Activated CD4-positive, alpha-beta T cell treated with anti-CD3 and anti-CD28 coated beads for 36 hours (primary cell): Measurements from ENCODE around the gene D2HGDH. TPM values are rescaled to one million over a fixed set of nuclear protein-coding genes. Genes with fewer than 3 reads are reported as not detected.
"Not testable (repeated sequence)": the region's sequence is repeated elsewhere in the genome, so short reads cannot be mapped to it uniquely, and the experiment has no call there.

Source experiments
- ATAC-seq: fragments of 200-7000 bp; cut with Tn5 transposase; one replicate; pipeline ENCODE4 v1.10.0; 2021; ENCODE audit warnings: mild to moderate bottlenecking, moderate library complexity
- CTCF ChIA-PET: fragments of 350-600 bp; sonication (Branson Sonifier 250); formaldehyde crosslinking; loops from one replicate; lab custom pipeline; 2021; ENCODE audit warnings: antibody characterized with exemption; lab: Charles Lee
- POLR2A ChIA-PET: fragments of 350-600 bp; sonication (Branson Sonifier 250); formaldehyde crosslinking; loops from one replicate; lab custom pipeline; 2021; ENCODE audit warnings: antibody characterized with exemption, inconsistent platforms; lab: Charles Lee
- DNase-seq: peaks from one replicate; pipeline ENCODE4 v3.0.0-alpha.2; 2020
- H3K27ac Mint-ChIP-seq: one replicate; pipeline ENCODE4 v1.8.0; 2021; ENCODE audit warnings: mixed read lengths
- H3K27me3 Mint-ChIP-seq: one replicate; pipeline ENCODE4 v1.8.0; 2021; ENCODE audit warnings: mixed read lengths
- H3K36me3 Mint-ChIP-seq: one replicate; pipeline ENCODE4 v1.8.0; 2021; ENCODE audit warnings: low read depth, mixed read lengths
- H3K4me1 Mint-ChIP-seq: one replicate; pipeline ENCODE4 v1.8.0; 2021; ENCODE audit warnings: mixed read lengths
- H3K4me3 Mint-ChIP-seq: one replicate; pipeline ENCODE4 v1.8.0; 2021; ENCODE audit warnings: mild to moderate bottlenecking, moderate library complexity, mixed read lengths
- H3K9me3 Mint-ChIP-seq: one replicate; pipeline ENCODE4 v1.8.0; 2021; ENCODE audit warnings: low read depth, mixed read lengths
- intact Hi-C, 2 experiments: fragments of 100-400 bp; cut with DNase I in 1 of 2; cut with micrococcal nuclease in 1 of 2; formaldehyde crosslinking; loops; one replicate each; pipeline versions ENCODE4 v1.14.2 to v1.15.1; 2022 to 2024; cut with DNase I, micrococcal nuclease
- total RNA-seq, 2 experiments: library from RNA; stranded (reverse); gene quantifications; one replicate each; pipeline ENCODE4 v1.2.3, GENCODE V29; 2021

The D2HGDH gene
- total RNA-seq, 2 experiments from 2014 or later, result 18.2 to 34.1 TPM

DNA sequence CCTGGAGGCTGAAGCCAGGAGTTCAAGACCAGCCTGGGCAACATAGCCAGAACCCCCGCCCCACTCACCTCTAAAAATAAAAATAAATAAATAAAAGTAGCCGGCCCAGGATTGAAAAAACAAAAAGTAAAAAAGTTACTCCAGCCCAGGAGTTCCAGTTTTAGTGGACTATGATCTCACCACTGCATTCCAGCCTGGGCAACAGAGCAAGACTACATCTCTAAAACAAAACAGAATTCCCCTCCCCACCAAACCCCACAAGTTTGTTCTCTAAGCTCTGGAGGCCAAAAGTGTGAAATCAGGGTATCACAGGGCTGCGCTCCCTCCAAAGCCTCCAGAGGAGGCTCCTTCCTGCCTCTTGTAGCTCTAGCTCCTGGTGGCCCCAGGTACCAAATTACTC lies 1.7 kb downstream of the D2HGDH start:
- H3K27ac Mint-ChIP-seq, result no peak overlapping the region
- peaks cover 8% of the 10 kb centered on the region for H3K36me3 Mint-ChIP-seq
- H3K27me3 Mint-ChIP-seq, result no peaks in the 10 kb centered on the region
- POLR2A ChIA-PET, result interaction anchor here (1.4 kb wide), 1 partner anchor 35 kb away, joined by 3 read pairs; the partner anchor contains the start of gene ING5
- peak overlapping the region; percentile 79 for H3K4me3 Mint-ChIP-seq
- ATAC-seq (no peak), DNase-seq (no peak)
- intact Hi-C loops, result loop anchor here (5.0 to 10.0 kb wide), 2 partner anchors 126 to 1171 kb away; partner anchors contain the start of genes DUSP28 (in 1 of the 2) and RNPEPL1 (in 1 of the 2)
- CTCF ChIA-PET, result interaction anchor here (1.5 kb wide), 1 partner anchor 142 kb away, joined by 3 read pairs; no protein-coding TSS in a partner anchor
- H3K9me3 Mint-ChIP-seq, result no peaks in the 10 kb centered on the region
- H3K4me1 Mint-ChIP-seq, result peaks cover 55% of the 10 kb centered on the region

DNA sequence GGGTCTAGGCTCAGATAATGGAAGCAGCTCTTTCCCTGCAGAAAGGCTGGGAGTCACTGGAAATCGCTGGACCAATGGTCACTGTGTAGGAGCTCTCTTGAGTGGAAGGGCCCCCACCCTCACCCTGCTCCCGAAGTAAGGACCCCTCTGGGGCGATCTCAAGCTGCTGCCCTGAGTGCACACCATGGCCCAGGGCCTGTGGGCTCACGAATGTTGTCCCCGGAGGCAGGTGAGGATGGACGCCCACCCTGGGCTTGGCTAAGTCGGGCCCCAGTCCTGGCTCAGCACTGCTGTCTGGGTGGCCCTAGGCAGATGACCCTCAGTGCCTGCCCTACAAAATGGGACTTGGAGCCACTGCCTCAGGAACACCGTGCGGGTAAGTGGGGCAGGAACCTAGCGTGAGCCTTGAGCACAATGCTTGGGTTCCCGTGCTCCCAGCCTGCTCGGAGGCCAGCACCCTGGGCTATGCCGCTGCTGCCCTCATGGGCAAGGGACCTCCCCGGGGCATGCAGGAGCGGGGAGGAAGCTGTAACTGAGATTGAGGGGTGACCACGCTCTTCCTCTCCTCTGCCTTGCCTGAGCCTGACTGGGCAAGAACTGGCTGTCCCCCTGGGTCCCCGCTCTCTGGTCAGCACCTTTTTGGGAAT lies 3.7 kb downstream of the D2HGDH start:
- POLR2A ChIA-PET, result no interaction called here
- Mint-ChIP-seq H3K4me3 (no peak overlapping the region), H3K4me1 (peaks cover 44% of the 10 kb centered on the region), H3K27me3 (no peaks in the 10 kb centered on the region), H3K27ac (no peak overlapping the region), H3K36me3 (peaks cover 7% of the 10 kb centered on the region), H3K9me3 (no peaks in the 10 kb centered on the region)
- intact Hi-C loops, result loop anchor here (5.0 to 10.0 kb wide), 2 partner anchors 124 to 1173 kb away; partner anchors contain the start of genes DUSP28 (in 1 of the 2) and RNPEPL1 (in 1 of the 2)
- no peak for ATAC-seq
- DNase-seq, result no peak
- CTCF ChIA-PET, result no interaction called here

DNA sequence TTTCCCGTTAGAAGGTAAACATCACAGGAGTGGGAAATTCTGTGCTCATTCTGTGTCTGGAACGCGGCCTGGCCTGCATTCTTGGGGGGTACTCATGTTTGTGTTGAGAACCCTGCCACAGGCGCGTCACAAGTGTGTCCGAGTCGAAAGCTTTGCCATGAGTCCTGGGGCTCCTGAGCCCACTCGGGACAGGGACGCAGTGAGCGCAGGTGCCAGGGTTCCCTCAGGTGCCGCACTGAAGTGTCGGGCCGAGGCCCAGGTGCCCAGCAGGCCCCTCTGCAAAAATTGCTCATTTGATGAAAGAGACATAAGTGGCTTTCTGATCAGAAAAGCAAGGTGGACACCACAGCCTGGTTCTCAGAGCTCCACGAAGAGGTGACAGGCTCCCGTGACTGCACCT lies 4.7 kb downstream of the D2HGDH start:
- CTCF ChIA-PET, result interaction anchor here (0.6 to 1.4 kb wide), 2 partner anchors 80 to 140 kb away, joined by 3 to 8 read pairs; no protein-coding TSS in a partner anchor
- no peak overlapping the region for H3K27ac Mint-ChIP-seq

DNA sequence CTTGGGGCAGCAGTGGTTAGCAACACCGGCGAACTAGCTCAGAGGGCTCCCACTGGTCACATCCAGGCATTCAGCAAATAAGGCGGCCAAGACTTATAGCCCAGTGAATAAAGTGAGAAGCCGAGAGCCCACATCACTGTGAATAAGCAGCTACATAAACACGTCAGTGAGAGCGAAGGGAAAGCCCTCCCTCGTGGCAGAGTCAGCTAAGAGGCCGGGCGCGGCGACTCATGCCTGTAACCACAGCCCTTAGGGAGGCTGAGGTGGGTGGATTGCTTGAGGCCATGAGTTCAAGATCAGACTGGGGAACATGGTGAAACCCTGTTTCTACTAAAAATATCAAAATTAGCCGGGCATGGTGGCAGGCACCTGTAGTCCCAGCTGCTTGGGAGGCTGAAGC lies 5.2 kb downstream of the D2HGDH start:
- POLR2A ChIA-PET, result interaction anchor here (1.5 kb wide), 1 partner anchor 23 kb away, joined by 3 read pairs; no protein-coding TSS in a partner anchor
- peaks cover 42% of the 10 kb centered on the region for H3K4me1 Mint-ChIP-seq
- H3K4me3 Mint-ChIP-seq, result peak overlapping the region; percentile 47
- intact Hi-C loops, result loop anchor here (5.0 to 10.0 kb wide), 2 partner anchors 123 to 1175 kb away; partner anchors contain the start of genes DUSP28 (in 1 of the 2) and RNPEPL1 (in 1 of the 2)
- H3K36me3 Mint-ChIP-seq, result peaks cover 10% of the 10 kb centered on the region
- ATAC-seq (peak; percentile 61), DNase-seq (peak; percentile 83)
- H3K27me3 Mint-ChIP-seq, result no peaks in the 10 kb centered on the region
- H3K27ac Mint-ChIP-seq, result peak overlapping the region; percentile 61
- no peaks in the 10 kb centered on the region for H3K9me3 Mint-ChIP-seq
- CTCF ChIA-PET, result interaction anchor here (0.6 to 1.4 kb wide), 3 partner anchors 81 to 139 kb away, joined by 3 to 8 read pairs (median 5); no protein-coding TSS in a partner anchor

More for the DNA sequence above, 4.7 kb downstream of the D2HGDH start:
- no peaks in the 10 kb centered on the region for H3K27me3 Mint-ChIP-seq
- ATAC-seq (no peak), DNase-seq (no peak)
- POLR2A ChIA-PET, result interaction anchor here (1.5 kb wide), 1 partner anchor 24 kb away, joined by 3 read pairs; no protein-coding TSS in a partner anchor
- H3K4me3 Mint-ChIP-seq, result no peak overlapping the region
- intact Hi-C loops, result loop anchor here (5.0 to 10.0 kb wide), 2 partner anchors 123 to 1174 kb away; partner anchors contain the start of genes DUSP28 (in 1 of the 2) and RNPEPL1 (in 1 of the 2)
- no peaks in the 10 kb centered on the region for H3K9me3 Mint-ChIP-seq
- H3K36me3 Mint-ChIP-seq, result peaks cover 10% of the 10 kb centered on the region
- peaks cover 42% of the 10 kb centered on the region for H3K4me1 Mint-ChIP-seq

DNA sequence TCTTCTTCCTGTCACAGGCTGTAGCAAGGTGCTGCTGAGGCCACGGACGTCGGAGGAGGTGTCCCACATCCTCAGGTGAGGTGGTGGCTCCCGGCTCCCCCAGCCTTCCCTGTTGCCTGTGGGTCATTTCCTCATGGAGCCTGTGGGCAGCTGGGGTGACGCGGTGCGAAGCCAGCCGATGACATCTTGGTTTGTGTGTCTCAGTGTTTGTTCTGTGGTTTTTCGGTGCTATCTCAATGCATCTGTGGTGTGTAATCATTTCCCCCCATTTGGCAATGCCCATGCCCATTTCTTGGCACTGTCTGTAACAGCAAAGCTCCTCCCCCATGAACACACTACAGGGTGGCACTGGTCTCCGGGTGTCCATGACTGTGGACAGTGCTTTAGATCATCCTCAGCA lies 6.6 kb downstream of the D2HGDH start:
- ATAC-seq (peak; percentile 63), DNase-seq (peak; percentile 54)
- no peaks in the 10 kb centered on the region for H3K9me3 Mint-ChIP-seq
- intact Hi-C loops, result no loop called here
- ChIA-PET POLR2A (interaction anchor here (0.6 to 0.8 kb wide), 2 partner anchors 103 to 115 kb away, joined by 3 to 5 read pairs; no protein-coding TSS in a partner anchor), CTCF (interaction anchor here (0.8 kb wide), 1 partner anchor 45 kb away, joined by 4 read pairs; no protein-coding TSS in a partner anchor)
- no peak overlapping the region for H3K4me3 Mint-ChIP-seq
- no peaks in the 10 kb centered on the region for H3K27me3 Mint-ChIP-seq
- peak overlapping the region; percentile 51 for H3K27ac Mint-ChIP-seq
- H3K36me3 Mint-ChIP-seq, result peaks cover 18% of the 10 kb centered on the region
- H3K4me1 Mint-ChIP-seq, result peaks cover 37% of the 10 kb centered on the region

DNA sequence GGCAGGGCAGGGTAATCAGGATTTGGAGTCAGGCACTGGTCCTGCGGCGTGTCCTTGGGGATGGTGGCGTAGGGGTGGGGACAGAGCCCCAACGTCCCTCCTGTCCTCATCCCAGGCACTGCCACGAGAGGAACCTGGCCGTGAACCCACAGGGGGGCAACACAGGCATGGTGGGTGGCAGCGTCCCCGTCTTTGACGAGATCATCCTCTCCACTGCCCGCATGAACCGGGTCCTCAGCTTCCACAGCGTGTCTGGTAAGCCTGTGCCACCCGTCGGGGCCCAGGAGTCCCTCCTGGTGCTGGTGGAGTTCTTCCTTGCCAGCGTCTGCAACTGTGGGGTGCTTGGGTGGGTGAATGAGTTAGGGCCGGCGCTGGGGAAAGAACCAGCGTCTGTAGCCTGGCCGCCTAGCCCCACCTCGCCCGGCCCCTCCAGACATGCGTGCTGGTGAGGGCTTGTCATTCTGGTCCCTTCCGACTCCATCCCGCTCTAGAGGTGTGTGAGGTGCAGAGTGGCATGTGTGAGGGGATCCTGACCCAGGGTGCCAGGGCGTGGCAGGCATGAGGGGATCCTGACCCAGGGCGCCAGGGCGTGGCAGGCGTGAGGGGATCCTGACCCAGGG lies 8.0 kb downstream of the D2HGDH start:
- intact Hi-C loops, result no loop called here
- no peaks in the 10 kb centered on the region for H3K27me3 Mint-ChIP-seq
- no peak for DNase-seq
- peaks cover 32% of the 10 kb centered on the region for H3K4me1 Mint-ChIP-seq
- no peak overlapping the region for H3K27ac Mint-ChIP-seq
- ATAC-seq, result no peak
- no peak overlapping the region for H3K4me3 Mint-ChIP-seq
- no peaks in the 10 kb centered on the region for H3K9me3 Mint-ChIP-seq
- CTCF ChIA-PET, result no interaction called here
- H3K36me3 Mint-ChIP-seq, result peaks cover 21% of the 10 kb centered on the region
- POLR2A ChIA-PET, result no interaction called here

DNA sequence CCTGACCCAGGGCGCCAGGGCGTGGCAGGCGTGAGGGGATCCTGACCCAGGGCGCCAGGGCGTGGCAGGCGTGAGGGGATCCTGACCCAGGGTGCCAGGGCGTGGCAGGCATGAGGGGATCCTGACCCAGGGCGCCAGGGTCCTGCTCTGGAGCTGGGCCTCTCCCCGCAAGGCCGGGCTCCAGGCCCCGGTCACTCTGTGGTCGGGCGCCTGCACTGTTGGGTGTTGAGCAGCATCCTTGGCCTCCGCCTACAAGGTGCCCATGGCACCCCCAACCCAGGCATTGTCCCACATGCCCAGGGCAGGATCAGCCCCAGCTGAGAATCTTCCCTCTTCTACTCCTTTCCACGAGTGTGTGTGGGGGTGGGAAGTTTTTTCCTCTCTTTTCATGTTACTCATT lies 8.6 kb downstream of the D2HGDH start:
- POLR2A ChIA-PET, H3K27ac Mint-ChIP-seq, H3K4me3 Mint-ChIP-seq, intact Hi-C loops, ATAC-seq, CTCF ChIA-PET, H3K27me3 Mint-ChIP-seq, DNase-seq, H3K9me3 Mint-ChIP-seq: not testable (repeated sequence)
- Mint-ChIP-seq H3K36me3 (peaks cover 21% of the 10 kb centered on the region), H3K4me1 (peaks cover 32% of the 10 kb centered on the region)

DNA sequence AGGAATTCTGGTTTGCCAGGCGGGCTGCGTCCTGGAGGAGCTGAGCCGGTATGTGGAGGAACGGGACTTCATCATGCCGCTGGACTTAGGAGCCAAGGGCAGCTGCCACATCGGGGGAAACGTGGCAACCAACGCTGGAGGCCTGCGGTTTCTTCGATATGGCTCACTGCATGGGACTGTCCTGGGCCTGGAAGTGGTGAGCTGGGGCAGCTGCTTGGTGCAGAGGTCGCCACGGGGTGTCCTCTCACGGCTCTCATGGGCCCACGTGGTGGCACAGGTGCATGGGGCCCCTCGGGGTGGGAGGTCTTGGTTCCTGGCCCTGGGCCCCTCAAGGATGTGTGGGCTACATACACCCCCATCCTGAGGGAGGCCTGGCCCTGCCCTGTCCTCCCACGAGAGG lies 9.2 kb downstream of the D2HGDH start:
- CTCF ChIA-PET, result interaction anchor here (1.1 kb wide), 1 partner anchor 135 kb away, joined by 3 read pairs; no protein-coding TSS in a partner anchor
- Mint-ChIP-seq H3K4me1 (peaks cover 30% of the 10 kb centered on the region), H3K27me3 (no peaks in the 10 kb centered on the region), H3K9me3 (no peaks in the 10 kb centered on the region), H3K36me3 (peaks cover 22% of the 10 kb centered on the region), H3K4me3 (no peak overlapping the region), H3K27ac (no peak overlapping the region)
- ATAC-seq (no peak), DNase-seq (no peak)
- intact Hi-C loops, result no loop called here
- POLR2A ChIA-PET, result no interaction called here

DNA sequence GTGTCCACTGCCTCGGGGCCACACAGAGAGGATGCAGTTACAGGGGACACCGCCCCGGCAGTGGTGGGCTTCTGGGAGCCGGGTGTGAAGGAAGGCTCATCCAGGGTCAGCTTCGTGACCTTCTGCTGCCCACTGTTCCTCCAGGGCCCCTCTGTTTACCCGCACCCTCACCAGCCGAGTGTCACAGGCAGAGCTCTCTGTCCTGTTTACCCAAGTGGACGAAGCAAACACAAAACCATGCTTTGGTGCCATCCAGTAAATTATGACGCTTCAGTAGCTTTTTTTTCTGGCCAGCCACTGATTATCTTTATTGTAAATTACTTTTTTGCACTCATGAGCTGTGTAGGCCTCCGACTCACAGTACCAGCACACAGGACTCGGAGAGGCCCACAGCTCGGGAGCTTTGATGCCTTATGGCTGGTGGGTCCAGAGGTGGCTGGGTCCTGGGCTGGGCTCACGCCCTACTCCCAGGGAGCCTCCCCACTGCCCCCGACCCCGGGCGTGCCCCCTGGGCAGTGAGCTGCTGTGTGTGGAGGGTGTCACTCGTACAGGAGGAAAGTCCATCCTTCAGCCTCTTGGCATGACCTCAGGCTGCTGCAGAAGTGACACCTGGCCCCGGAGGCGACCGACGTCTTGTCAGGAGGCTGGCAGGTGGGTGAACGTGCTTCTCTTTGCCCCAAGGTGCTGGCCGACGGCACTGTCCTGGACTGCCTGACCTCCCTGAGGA lies 9.8 kb downstream of the D2HGDH start:
- intact Hi-C loops, result no loop called here
- Mint-ChIP-seq H3K9me3 (no peaks in the 10 kb centered on the region), H3K4me1 (peaks cover 25% of the 10 kb centered on the region), H3K4me3 (no peak overlapping the region), H3K27ac (no peak overlapping the region), H3K27me3 (no peaks in the 10 kb centered on the region), H3K36me3 (peaks cover 26% of the 10 kb centered on the region)
- ChIA-PET CTCF (interaction anchor here (1.1 kb wide), 1 partner anchor 134 kb away, joined by 3 read pairs; no protein-coding TSS in a partner anchor), POLR2A (no interaction called here)
- ATAC-seq, result no peak
- no peak for DNase-seq

DNA sequence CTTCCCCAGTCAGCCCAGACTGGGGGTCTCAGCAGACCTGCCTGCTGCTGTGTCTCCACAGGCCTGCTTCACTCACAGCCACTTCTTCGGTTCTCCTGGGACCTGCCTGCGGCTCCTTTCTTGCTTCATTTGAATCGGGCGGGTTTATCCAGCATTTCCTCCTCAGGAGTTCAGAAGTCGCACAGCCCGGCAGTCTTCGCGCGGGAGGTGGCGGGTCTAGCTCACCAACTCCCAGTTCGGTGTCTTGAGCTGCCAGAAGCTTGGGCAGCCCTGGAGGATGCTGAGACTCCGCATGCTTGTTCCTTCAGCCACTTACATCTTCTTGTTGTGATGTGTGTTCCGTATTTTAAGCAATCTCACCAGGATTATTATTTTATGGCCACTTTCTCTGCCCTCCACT lies 10.8 kb downstream of the D2HGDH start:
- ChIA-PET CTCF (no interaction called here), POLR2A (no interaction called here)
- no peak for ATAC-seq
- Mint-ChIP-seq H3K9me3 (no peaks in the 10 kb centered on the region), H3K27ac (no peak overlapping the region), H3K36me3 (peaks cover 31% of the 10 kb centered on the region), H3K4me1 (peaks cover 14% of the 10 kb centered on the region), H3K27me3 (no peaks in the 10 kb centered on the region), H3K4me3 (no peak overlapping the region)
- no peak for DNase-seq
- intact Hi-C loops, result no loop called here

DNA sequence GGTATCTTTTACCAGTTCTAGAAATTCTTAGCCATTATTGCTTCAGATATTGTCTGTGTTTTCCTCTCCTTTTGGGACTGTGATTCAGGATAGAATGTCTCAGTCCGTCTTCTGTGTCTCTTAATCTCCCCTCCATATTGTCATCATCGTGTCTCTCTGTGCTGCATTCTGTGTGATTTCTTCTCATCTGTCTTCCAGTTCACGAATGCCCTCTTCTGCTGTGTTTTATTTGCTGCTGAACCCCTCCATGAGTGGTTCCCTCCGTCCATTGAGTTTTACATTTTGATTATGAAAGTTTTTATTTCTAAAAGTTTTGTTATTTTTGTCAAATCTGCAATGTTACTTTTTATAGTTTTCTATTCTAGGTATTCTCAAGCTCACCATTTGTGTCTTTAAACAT lies 11.7 kb downstream of the D2HGDH start:
- ChIA-PET POLR2A (no interaction called here), CTCF (no interaction called here)
- intact Hi-C loops, result no loop called here
- no peaks in the 10 kb centered on the region for H3K27me3 Mint-ChIP-seq
- no peak for DNase-seq
- no peak for ATAC-seq
- no peak overlapping the region for H3K27ac Mint-ChIP-seq
- H3K9me3 Mint-ChIP-seq, result no peaks in the 10 kb centered on the region
- H3K4me1 Mint-ChIP-seq, result peaks cover 7% of the 10 kb centered on the region
- H3K36me3 Mint-ChIP-seq, result peaks cover 31% of the 10 kb centered on the region
- no peak overlapping the region for H3K4me3 Mint-ChIP-seq
